Muscle of back (tissue), 11 donors: Measurements from ENCODE around the gene GNAZ. TPM values are rescaled to one million over a fixed set of nuclear protein-coding genes. Genes with fewer than 3 reads are reported as not detected.

Source experiments
- DNase-seq, 3 donors: peaks; one replicate each; pipeline versions ENCODE4 v3.0.0 to v3.0.0-alpha.2; 2013
- polyA plus RNA-seq, 10 donors: library from polyadenylated mRNA; unstranded; fragments of 120-200 nt; gene quantifications; one replicate each; pipeline ENCODE4 v1.2.1, GENCODE V29; 2013; ENCODE audit not compliant: insufficient read length in 10 of 10

GNAZ gene
- polyA plus RNA-seq, 10 donors, result 1.9 to 4.0 (median 3.0) TPM

DNA sequence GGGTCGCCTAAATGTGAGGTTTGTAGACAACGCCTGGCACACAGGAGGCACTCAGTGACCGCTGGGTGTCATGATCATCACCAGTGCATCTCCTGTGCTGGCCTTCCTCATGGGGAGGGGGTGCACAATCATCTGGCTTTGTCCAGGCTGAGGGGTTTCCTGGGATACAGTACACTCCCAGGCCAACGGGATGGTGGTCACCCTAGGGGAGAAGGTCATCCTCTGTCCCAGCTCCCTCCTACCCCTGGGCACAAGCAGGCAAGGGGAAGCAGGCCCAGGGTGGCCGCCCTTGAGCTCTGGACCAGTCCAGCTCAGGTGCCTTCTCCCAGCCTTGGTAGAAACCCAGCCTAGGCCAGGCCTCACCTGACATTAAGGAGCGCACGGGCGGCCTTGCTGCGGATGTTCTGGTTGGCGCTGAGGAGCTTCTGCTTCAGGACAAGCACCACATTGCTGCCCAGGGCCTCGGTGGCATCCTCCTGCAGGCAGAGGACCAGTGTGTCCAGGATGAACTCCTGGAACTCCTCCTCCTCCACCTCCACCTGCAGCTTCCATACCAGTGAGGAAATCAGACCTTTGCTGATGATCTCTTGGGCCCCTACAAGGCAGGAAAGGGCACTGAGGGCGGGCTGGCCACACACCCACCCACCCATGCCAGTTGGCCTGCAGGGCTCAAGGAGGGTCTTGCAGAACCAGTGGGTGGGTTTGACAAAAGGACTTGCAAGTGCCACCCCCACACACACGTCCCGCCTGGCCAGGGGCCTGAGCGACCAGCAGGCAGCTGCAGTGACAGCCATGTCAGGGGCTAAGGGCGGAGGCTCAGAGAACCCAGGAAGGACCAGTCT is 6.6 kb upstream of the GNAZ start:
- DNase-seq, result no peak

DNA sequence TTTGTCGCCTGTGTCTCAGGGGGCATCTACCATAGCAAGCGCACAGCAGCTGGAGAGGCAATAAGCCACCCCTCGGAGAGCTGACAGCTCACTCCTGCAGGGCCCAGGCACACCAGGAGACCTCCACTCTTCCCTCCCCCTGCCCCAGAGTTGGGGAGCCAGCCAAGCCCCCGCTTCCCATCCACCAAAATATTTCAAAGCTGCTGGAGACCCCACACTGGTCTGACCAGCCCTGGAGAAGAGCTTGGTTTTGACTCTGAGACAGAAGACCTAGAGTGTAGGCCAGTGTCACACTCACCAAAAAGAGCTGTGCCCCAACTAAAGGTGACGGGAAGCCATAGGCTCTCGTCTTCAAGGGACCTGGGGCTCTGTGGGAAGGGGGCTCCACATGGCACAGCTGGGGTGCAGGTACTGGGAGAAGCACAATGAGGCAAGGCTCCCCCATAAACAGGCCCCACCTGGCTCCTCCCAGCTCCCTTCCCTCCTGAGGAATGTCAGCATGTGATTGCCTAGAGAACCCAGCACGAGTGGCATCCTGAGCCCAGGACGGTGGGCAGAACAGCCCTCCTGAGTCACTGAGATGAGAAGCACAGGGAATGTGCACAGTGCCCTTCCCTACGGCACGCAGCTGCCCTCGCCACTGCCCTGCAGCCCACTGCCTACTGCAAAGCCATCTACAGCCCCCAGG is 5.8 kb upstream of the GNAZ start:
- no peak for DNase-seq

DNA sequence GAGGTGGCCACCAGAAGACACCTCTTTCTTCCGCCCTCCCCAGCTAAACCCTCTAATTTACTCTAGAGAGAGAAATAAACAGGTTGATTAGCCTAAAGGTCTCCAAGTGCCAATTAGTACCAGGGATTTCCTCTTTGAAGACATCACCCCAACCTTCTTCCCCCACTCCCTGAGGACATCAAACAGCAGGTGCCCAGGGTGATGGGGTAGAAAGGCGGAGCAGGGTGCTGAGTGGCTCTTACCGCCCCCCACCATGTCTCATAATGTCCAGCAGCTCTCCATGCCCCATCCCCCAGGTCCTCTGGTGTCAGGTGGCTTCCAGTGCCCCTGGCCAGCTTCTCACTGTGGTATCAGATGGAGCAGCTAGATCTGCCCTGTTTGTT is 5.3 kb upstream of the GNAZ start:
- no peak for DNase-seq

DNA sequence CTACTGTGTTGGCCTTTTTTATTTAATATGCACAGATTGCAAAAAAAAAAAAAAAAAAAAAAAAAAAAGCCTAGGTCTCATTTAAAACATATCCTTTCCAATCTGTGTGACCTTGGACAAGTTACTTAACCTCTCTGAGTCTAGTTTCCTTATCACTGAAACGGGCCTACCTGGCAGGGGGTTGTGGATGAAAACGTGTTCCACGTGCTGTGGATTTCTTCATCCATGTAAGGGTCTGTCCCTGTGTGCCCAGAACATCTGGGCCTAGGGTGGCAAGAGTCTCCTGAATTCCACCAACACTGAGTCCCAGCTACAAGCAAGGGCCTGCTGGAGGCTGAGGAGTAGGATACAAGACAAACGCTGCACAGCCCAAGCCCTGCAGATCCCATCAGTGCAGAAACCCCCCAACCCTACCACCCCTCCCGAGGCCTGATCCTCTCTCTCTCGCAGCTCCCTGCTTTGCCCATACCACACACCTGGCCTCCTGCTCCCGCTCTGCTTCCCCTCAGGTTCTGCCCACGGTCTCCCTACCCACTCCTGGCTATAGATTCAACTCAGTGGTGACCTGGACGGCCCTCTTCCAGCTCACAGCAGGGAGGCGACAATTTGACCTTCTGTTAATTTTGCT is 4.7 kb upstream of the GNAZ start:
- DNase-seq, result no peak

DNA sequence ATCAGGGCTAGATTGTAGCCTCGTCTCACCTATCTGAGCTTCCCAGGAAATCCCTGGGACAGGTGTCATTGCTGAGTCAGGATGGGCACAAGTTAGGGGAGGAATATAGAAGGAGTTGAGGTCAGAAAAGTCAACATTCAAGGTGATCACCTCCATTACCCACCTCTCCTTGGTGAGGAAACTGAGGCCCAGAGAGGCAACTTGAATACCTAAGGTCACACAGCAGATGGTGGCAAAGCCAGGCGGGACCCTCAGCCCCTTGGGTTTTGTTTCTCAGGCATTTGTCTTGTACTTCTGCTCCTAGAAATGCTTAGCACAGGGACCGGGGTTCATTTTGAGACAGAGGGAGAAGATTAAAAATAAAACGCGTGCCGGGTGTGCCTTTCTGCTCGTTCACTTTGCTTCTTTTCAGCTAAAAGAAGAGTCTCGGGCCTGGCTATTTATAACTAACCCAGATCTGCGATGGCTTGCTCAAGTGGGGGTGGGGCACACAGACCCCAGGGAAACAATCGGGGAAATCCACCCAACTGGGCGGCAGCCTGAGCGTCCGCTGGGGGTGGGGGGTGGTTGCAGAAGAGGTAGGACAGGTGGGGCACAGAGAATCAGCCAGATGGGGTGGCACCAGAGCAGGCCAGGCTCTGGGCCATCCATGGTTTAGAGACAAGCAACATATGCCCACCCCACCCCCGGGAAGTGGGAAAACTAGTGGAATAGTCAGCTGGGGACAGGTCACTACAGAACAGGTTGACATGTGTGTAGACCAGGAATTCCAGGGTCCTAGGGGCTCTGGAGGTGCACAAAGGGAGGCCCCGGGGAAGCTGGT is 3.9 kb upstream of the GNAZ start:
- DNase-seq, result no peak

DNA sequence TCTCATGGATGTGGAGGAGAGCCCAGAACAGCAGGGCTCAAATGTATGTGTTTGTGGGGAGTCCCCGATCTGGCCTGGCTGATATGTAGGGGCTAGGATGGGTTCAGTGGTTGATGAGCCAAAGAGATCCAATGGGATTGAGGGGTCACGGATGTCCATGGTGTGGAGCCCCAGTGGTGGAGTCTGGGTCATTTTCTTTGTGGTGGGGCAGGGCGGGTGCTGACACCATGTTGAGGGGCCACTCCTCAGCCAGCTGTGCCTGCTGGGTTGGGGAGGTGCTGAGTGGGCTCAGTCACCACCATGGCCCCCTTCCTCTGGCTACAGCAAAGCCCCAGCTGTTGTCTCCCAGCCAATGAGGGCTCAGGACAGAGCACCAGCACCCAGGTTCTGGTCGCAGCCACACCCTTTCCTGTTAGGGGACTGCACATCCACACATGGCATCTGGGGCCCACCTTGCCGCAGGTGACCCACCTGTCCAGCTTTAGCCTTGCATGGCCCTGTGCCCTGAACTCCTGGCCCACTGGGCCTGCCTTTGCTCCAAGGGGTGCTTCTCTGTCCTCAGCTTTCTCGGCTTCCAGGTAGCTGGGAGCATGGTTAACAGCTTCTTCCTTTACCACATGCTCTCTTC is 3.2 kb upstream of the GNAZ start:
- DNase-seq, result no peak

DNA sequence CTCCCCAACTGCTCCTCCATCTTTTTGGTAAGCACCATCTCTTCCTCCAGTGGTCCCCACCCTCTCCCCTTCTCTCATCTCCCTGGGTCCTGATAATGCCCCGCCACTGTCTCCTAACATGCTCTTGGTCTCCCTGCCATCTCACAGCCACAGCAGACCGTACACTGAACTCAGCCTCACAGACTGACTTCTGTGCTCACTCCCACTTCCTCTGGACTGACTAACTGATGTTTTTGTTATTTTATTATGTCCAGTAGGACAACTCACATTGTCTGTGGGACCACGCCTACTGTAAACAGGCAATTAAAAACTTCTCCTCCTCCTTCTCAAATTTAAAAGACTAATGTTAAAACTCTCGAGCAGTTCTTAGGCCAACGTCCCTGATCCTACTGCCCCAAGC is 2.6 kb upstream of the GNAZ start:
- DNase-seq, result no peak

DNA sequence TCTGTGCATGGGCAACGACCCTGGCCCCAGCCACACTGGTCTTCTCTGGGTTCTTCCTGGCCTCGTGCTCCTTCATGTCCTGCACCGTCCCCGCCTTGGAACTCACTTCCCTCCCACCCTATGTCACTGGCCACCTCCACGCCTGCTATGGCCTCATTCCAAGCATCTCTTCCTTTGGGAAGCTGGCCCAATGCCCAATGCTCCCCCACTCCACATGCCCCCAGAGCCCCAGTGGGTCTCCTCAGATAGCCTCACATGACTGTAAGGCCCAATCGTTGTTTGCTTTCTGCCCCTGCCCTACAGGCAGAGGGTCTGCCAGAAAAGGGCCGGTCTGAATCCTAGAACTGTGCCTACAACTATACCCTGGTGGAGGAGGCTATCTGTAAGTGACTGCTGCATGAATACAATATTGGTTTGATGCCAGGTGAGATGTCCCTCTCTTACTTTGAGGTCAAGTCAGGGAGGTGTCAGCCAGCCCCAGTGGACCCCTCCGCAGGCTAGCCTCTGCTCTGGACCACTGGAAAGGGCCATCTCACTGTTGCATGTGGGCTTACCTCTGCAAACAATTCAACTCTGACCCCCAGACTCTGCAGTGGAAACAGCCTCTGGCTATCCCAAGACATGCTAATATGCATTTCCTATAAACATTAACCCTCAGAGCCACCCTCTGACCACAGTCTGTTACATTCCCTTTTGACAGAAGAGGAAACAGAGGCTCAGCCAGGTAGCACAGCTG is 2.1 kb upstream of the GNAZ start:
- DNase-seq, result no peak

DNA sequence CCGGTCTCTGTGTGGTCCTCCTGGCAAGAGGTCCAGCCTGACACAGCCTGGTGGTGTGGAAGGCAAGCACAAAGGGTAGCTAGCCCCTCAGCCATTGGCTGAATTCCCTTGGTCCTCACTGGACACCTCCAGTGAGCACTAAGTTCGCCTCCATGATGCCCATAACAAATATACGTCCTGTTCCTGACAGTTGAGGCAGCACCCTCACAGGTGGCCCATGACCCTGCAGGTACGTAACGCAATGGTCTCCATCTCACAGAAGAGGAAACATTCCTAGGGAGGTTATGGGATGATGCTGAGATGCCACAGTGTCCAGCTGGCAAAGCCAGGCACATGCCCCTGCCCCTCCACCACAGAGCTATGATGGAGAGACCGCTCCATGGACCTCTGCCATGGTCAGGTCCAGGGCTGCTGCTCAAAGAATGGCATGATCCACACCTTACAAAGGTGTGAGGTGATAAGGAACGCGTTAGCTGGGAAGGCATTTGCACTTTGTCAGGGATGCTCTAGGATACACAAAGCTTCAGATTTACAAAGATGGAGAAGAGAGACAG is 1.4 kb upstream of the GNAZ start:
- DNase-seq, result no peak

DNA sequence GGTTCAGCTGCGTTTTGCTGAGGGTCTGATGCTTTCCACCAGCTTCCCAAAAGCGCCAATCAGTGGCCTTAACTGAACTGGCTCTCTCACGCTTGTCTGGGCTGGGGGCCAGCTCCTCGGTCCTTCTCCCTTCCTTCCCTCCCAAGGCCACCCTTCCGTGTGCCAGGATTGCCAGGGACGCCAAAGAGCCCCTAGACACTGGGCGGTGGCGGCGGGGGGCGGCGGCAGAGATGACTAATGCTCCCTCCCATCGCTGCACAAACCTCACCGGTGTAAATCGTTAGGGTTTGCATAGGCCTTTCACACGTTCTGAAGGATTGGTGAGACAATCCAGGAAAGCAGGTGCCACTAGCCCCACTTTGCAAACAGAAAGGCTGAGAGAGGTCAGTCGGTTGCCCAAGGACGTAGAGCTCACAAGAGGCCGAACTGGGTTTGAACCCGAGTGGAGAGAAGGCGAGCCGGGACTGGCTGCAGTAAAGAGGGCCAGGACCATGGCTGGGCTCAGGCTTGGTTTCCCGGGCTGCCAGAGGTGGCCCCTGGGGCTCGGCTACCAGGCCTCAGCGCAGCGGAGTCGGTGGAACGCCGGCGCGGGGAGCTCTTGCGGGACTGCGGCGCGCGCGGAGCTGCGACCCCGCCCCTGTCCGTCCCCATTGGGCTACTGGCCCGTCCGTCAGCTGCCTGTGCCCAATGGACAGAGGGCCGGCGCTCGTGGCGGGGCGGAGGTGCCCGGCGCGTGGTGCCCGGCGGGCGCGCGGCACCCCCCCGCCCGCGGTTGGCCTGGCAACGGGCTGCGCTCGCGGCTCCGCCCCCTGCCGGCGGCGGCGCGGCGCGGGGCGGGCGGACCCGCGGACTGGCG is 589 bp upstream of the GNAZ start:
- DNase-seq, result peak; percentile 83 to 92 (median 88)

DNA sequence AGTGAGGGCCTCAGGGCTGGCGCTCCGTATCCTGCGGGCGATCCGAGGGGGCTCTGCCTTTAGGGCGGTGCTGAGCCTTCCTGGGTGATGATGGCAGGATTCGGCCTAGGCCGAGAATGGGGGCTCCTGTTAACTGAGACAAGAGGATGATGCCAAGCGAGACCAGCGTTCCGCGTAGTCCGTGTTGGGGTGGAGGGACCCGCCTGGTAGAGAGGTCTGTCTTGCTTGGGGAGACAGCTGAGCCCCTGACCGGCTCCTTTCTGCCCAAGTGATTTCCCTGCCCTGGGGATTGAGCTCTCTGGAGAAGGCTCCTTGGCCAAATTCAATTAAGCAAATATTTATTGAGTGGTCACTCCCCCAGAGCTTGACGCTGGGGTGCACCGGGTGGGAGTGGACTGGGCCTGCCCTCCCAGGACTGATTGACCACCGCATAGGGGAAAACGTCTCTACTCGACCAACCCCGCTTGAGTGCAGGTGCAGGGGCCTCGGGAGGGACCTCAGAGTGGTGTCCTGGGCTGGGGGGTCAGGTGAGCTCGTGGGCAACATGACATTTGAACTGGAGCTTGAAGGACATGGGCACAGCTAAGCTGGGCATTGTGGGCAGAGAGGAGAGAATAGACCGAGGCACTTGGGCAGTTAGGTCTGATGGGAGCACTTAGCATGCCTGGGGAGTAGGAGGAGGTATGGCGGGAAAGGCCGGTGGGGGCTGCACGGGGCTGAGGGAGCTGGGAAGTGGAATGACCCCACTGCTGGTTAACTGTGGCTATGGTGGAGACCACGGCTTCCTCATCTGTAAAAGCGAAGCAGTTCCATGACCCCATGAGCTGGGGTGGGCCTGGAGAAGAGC is 1.1 kb downstream of the GNAZ start:
- no peak for DNase-seq

DNA sequence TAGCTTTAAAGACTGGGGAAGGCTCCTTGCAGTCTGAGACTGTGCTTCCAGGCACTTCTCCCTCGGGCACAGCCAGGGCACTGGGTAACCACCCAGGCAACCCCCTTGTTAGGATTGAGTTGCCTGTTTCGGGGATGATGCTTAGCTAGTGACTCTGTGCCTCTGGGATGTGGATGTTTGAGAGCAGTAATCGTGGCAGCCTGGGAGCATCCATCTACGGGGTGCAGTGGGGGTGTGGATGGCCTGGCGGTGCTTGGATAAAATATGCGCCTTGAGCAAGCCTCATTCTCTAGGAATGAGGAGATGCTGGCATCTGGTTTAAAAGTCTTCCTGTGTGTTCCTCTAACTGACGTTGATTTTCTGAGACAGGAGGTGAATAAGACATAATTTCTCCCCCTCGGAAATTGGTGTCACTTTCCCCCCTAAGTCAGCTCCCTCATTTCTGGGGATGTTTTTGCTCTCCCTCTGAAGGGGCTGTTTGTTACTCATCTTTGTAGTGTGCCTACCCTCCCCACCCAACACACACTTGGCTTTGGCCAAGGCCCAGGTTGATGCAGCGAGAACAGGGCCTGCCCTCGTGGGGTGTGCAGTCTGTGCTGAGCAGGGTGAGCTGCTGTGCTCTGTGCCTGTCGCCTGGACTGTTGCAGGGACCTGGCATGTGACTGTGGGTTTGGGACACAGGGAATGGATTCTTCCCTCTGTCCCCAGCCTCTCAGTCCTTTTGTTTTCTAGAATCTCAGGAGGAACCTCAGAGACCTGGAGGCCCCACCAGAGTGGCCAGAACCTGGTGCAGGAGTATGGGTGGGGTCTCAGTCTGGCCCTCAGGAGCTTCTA is 2.0 kb downstream of the GNAZ start:
- peak in 1 of 3 donors; percentile 63 for DNase-seq

DNA sequence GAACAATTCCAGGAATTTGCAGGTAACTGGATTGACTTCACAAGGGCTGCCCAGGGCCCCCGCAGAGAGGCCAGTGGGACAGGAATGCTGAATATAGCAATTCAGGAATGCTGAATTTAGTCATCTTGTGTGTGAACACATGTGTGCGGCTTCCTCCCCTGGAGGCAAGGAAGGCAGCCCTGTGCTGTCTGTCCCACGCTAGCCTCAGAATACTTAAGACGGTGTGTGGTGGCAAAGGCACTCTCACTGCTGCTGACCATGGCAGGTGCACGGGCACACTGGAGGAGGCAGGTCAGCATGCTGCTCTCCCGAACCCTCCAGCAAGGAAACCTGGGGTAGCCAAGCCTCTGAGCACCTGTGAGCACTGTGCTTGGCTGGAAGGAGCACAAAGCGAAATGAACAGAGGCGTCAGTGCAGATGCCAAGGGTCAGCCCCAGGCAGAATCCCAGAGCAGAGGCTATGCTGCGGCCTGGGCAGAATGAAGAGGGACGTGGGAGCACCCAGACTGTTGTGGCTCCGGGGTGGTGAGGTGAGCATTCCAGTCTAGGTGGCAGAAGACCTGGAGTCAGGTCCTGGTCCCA is 2.7 kb downstream of the GNAZ start:
- peak in 1 of 3 donors; percentile 18 for DNase-seq

DNA sequence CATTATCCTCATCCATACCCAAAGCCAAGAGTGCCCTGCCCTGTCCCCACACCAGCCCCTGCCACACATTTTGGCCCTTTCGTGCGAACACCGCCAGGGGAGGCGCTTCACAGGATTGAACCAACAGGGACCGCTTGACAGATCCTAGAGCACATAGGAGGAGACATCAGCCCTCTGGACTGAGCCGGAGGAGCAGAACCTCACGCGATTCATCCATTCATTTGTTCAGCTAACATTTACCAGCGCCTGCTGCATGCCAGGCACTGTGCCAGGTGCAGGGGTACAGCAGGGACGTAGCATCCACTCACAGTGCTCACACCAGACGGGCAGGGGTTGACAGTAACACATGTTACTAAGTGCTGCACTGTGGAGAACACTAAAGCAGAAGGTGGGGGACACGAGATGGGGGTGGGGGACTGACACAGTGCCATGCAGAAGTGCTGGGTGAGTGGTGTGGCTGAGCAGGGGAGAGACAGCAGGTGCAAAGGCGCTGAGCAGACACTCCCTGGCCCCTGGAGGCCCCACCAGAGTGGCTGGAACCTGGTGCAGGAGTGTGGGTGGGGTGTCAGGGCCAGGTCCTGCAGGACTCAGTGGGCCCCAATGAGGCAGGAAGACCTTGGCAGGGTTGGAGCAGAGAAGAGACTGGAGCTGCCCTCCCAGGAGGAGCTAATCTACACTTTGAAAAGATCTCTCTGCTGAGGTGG is 3.4 kb downstream of the GNAZ start:
- DNase-seq, result no peak

DNA sequence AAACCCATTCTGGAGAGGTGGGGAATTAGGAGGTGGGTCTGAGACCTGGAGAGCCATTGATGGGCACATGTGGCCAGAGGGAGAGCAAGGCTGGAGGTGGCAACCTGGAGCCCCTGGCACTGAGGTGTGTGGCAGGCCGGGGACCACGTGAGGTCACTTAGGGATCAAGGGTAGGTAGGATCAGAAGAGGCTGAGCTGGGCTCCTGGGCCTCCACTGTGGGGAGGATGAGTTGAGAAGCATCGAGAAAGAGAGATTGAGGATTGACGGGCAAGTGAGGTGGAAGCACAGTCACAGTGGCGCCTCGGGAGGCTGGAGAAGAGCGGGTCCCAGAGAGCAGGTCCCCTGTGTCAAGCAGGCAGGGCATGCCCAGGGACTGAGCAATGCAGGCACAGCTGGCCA is 4.1 kb downstream of the GNAZ start:
- no peak for DNase-seq

DNA sequence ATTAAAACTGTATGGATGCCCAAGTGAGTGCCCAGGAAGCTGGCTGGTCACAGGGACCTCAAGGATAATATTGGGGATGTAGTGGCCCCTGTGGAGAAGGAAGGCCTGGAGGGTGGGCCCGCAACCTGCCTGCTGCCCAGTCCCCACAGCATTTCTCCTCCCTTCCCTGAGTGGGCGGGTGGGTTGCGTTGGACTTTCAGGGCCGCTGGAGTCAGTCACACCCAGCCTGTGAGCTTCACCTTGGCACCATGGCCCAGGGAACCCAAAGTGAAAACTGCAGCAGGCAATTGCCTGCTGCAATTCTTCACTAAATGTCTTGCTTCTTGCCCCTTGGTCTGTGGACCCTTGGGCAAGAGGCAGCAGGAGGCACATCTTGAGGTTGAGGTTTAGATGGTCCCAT is 4.7 kb downstream of the GNAZ start:
- no peak for DNase-seq
